HG03378 (cell line): ENCODE measurements around the gene ANKMY2.
"Not testable (repeated sequence)": the region's sequence is repeated elsewhere in the genome, so short reads cannot be mapped to it uniquely, and the experiment has no call there.

Experiments used
- ATAC-seq: cut with Tn5 transposase; IDR thresholded peaks from one replicate; pipeline ENCODE4 v1.9.1; 2021; ENCODE audit warnings: mild to moderate bottlenecking, moderate library complexity; ENCODE audit not compliant: unreplicated experiment

Gene ANKMY2

DNA sequence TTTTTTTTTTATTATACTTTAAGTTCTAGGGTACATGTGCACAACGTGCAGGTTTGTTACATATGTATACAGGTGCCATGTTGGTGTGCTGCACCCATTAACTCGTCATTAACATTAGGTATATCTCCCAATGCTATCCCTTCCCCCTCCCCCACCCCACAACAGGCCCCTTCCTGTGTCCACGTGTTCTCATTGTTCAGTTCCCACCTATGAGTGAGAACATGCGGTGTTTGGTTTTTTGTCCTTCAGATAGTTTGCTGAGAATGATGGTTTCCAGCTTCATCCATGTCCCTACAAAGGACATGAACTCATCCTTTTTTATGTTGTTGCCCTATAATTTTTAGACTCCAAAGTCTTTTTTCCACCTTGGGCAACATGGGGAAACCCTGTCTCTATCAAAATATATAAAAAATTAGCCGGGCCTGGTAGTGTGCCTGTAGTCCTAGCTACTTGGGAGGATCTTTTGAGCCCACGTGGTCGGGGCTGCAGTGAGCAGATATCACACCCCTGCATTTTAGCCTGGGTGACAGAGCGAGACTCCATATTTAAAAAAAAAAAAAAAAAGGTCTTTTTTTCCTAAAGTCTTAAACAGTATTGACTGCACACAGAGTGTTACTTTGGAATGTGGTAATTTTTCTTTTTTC lies 14.4 kb upstream of the ANKMY2 start:
- not testable (repeated sequence) for ATAC-seq

DNA sequence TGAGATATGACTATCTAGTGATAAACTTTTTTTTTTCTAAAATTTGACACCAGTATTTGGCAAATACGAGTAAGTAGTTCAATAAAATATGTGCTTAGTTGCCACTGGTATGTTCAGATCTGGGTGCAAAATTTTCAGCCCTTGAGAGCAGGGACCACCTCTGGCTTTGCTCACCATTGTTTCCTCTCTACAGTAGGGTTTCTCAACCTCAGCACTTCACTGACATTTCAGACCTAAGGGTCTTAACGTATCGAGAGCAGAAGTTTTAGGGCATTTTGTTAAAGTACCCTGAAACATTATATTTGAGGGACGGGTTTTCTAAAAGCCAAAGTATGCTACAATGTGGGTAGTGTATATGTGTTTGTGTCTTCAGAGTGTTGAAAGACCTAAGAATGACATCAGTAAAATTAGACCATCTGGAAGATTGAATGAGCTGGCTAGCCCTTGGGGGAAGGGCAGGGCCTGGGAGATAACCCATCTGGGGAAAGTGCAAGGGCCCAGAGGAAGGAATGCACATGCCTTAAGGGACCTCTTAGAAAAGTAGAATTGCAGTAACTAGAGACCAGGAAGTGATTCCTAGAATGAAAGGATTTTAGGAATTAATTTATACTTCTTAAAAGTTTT lies 12.2 kb upstream of the ANKMY2 start:
- no peak for ATAC-seq

DNA sequence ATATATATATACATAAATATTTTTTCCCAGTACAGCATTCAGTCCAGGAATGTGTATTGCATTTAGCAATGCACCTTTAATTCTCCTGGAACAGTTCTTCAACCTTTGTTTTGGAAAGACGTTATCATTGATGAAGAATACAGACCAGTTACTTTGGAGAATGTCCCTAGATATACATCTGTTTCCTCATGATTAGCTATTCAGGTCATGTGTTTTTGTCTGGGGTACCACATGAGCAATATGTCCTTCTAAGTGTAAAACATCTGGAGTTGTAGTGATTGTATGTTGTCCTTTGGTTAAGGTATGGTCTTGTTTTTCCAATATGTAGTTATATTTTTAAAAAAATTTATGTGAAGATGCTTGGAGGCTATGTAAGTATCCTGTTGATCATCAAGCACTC lies 10.6 kb upstream of the ANKMY2 start:
- ATAC-seq: no peak

DNA sequence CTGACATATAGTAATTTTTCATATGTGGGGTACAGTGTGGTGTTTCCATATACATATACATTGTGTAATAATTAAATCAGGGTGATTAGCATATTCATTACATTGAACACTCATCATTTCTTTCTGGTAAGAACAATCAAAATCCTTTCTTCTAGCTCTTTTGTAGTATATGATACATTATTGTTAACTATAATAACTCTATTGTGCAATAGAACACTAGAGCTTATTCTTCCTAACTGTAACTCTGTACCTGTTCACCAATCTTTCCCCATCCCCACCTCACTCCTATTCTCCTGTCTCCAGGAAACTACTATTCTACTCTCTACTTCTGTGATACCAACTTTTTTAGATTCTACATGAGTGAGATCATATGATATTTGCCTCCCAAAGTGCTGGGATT lies 9.8 kb upstream of the ANKMY2 start:
- no peak for ATAC-seq

DNA sequence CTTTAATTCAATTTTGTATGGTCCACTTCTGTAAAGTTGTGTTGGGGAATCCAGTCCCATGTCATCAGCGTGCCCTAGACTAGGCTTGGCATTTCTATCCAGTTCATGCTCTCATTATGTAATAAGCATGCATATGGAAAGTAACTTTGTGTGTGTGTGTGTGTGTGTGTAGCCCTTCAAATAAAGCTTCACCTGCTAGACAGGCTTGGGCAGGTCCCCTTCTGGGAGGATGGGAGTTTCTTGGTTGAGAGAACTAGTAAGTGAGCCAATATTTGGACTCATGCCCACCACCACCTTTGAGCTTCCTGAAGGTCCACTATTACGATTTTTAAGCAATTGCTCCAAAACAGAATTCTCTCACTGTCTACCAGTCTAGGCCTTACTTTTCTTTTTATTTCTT lies 7.3 kb upstream of the ANKMY2 start:
- ATAC-seq: no peak

DNA sequence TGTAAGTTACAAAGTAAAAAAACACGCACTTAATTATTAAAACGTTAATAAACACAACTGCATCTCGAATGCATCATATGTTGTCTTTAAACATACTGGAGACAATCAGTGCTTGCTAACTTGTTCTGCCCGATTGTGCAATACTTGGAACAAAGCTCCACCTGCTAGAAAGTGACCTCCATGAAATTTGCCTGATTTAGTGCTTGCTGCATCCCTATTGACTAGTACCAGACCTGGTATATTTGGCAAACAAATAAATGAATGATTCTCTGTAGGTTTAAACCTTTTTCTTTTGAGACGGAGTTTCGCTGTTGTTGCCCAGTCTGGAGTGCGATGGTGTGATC lies 6.7 kb upstream of the ANKMY2 start:
- no peak for ATAC-seq

DNA sequence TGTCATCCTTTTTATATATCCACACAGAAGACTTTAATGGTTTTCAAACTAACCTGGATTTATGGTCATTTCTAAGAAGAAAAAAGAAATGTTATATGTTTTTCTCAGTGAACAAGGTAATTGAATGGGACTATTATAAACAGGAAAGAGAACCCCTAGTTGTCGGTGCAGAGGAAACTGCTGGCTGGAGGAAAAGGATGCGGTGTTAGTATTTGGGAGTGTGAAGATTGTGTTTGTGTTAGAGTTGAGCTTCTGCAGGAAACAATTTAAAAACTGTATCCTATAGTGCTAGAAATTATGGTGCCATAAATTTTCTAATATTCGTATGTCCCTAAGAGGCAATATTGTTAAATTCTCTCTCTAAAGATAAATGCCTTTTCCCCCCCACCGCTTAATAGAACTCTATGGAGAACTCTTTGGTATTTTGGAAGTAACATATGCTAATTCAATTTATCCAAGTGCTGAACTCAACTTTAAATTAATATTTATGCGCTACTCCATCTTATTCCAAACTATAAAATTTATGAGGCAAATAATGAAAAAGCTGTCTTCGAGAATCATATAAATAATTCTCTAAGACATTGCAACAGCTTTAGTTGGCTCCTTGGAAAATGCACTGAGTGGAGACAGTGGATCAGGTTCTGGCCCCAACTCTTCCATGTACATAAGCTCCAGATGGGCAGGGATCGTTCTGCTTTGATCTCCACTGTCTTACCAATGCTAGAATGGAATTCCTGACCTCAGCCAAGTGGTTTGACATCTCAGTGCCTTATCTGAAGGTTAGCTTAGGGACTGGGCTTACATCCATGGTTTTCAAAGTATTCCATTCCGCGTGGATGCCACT lies 6.1 kb upstream of the ANKMY2 start:
- ATAC-seq: no peak

DNA sequence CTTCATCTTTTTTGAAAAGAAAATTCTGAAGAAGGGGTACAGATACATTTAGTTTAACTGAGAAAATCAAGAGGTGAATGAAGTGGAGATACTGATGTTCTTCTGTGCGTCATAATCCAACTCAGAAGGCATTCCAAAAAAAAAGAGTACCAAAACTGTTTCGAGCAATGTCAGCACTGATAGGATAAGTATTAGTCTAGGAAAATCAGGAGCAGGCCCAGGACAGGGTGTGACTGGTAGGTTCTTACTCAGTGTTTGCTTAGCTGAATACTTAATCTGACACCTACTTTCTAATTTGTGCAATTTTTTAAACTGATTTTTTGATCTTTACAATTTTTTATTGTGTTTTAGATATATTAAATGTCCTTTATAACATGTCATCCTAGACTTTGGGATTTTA lies 4.7 kb upstream of the ANKMY2 start:
- ATAC-seq: no peak

DNA sequence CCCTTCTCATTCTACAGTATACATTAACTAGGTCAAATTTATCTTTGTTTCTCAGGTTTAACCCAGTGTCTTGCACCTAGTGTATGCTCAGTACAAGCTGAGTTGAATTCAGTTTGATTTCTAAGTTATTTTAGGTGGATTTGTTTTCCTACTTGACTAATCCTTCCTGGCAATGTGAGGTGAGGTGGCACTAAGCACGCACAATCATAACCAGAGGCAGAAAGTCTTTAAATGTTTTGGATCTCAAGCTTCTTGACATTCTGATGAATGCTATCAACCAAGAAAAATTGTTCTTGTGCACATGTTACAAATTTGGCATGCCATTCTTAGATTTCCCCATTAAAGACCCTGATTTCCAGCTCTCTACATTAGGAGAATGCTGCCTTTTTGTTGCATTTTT lies 3.6 kb upstream of the ANKMY2 start:
- no peak for ATAC-seq

DNA sequence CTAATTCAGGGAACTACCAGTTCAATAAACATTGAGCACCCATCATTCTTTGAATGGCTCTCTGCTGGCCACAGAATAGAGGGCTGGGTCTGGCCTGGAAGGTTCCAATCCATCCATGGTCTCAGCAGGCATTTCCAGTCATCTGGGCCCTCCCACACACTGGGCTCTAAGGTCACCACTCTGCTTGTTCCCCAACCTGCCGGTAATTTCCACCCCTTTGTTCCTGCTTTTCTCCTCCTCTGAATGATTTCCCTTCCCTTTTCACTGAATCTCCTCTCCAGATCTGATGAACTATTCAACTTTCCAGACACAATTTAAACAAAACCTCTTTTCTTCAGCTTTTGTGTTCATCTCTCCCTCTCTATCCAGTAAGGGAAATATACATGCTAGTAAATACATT lies 3.0 kb upstream of the ANKMY2 start:
- ATAC-seq: no peak

DNA sequence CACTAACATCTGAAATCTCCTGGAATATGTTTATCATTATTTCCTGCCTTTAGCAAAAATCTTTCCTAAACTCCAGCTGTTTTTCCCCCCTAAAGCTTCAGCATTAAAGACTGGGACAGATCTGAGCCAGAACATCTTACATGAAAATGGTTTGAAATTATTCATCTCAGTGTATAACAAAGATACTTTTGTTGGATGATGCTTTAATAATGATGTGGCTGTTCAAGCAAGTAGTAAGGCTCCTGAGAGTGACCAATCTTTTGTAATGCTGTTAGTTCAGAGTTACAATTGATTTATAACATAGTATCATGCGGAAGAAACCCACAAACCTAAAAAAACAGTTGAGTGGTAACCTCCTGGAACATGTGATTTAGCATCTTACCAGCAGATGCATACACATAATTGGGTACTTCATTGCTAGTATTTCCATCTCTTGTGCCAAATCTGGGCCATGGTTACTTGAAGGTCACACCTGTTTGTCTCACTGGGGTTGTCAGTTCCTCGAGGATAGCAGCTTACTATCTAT lies 1.9 kb upstream of the ANKMY2 start:
- no peak for ATAC-seq

DNA sequence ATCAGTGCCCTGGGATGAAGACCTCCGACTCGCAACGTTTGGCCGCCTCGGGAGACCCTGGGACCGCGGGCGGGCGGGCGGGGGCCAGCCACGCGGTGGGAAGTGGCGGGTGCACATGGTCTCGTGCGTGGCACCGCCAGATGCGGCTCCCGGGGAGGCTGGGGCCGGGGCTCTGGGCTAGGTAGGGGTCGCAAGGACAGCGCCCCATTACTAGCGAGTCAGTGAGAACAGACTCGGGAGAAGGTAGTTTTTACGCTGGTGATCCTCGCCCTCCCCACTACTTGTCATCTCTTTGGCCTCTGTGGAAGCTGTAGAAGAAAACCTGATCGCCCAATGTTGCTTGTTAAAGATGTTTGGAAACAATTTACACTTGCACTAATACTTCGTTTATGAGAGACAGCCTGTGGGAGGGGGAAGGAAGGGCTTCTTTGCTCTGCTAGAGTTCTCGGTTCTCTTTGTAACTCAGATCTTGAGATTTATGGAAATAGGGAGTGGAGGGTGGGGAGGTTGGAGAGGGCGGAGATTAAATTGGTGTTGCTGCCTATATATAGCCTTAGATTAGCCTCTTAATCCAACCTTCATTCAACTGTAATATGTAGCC lies 1.0 kb upstream of the ANKMY2 start:
- ATAC-seq: no peak

DNA sequence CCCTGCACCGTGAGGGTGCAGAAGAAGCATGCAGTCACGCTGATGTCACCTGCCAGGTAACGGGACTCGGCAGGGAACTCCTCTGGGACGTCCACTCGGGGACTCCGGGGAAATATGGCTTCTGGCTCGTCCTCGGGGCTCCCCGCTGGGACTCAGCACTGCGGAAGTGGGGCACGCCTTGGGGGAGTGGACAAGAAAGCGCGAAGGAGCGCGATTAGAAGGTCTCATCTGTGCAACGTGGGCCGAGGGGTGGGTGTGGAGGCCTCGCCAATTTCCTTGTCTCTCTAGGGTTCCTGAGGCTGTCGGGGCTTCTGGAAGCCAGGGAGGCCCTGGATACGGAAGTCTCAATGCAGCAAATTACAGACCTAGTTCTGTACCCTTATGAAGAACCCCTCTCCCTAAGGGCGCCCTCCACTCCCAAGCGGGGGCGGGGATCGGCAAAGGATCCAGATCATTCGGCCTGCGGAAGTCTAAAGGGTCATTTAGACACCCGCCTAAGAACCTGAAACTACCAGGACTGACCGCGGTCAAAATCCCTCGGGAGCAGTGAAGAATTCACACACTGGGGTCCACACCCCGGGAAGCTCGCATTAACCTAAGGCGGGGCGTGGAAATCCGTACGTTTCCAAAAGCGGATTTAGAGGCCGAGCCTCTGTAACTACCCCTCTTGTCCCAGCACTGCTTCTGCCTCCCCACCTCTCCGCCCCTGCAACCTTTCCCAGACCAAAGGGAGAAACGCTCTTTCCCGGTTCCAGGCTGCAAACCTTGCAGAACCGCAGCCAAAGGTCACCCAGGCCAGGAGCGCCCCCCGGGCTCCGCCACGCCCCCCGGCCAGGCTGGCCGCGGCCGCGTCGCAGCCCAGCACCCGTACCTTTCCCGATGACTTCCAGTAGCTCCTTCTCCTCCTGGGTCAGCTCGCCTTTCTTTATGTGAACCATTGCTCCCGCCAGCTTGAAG lies 640 bp downstream of the ANKMY2 start:
- no peak for ATAC-seq

DNA sequence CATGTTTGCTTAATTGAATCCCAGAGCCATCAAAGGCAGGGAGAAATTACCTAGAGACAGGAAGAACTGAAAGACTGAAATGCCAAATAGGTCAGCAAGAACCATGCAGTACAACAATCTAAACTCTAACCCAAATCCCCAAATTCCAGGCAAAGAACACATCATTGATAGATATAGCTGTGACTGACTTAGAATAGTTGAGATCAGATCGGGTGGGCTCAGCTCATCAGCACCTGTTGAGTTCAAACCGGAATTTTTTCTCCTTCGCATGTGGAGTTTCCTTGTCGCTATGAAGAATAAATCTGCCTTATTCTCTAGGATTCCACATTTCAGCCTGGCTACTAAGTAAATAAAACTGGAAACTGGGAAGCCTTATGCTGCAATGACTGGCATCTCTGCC lies 1.4 kb downstream of the ANKMY2 start:
- ATAC-seq: no peak

DNA sequence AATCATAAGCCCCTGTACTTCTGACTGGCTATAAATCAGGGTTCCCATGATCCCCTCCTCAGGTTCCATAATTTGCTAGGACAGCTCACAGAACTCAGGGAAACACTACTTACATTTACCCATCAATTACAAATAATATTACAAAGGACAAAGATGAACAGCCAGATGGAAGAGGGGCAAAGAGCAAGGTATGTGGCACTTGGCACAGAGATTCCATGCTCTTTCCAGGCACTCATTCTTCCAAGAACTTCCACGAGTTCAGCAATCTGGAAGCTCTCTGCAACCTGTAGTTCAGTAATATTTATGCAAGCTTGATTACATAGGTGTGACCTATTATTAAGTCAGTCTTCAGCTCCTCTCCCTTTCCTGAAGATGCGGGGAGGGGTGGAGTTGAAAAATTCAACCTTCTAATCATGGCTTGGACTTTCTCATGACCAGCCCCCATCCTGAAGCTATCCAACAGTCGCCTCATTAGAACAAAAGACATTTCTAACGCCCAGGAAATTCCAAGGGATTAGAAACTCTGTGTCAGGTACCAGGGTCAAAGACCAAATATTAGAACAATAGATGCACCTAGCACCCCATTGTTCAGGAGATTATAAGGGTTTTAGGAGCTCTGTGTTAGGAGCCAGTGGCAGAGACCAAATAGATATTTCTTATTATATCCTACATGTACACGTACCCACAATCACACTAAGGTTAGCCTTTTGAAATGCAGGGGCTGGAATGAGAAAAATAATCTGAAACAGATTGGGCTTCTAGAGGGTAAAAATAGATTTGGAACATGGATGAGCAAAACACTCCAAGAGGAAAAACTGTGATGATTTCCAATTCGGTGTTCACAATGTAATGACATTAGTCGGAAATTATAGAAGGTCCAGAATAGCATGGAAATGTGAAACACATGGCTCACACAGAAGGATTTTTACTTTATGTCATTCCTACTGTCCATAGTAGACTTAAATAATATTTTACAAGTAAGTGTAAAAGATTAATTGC lies 7.0 kb downstream of the ANKMY2 start:
- ATAC-seq: no peak

DNA sequence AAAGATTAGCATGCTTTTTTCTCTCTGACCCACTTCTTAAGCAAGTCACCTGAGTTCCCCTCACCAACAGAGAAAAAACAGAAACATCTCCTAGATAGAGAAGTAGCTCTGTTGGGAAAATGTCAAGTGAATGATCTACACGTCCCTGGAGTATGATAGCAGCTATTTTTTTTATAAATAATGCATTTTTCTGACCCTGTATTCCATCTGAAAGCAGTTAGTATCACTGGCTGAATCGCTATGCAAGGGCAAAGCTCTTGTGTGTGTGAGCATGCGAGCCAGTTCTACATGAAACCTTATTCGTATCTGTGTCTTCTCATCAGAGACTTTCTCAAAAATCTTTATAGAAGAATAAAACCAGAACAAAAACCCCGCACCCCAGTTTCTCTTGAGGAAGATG lies 8.2 kb downstream of the ANKMY2 start:
- ATAC-seq: no peak

DNA sequence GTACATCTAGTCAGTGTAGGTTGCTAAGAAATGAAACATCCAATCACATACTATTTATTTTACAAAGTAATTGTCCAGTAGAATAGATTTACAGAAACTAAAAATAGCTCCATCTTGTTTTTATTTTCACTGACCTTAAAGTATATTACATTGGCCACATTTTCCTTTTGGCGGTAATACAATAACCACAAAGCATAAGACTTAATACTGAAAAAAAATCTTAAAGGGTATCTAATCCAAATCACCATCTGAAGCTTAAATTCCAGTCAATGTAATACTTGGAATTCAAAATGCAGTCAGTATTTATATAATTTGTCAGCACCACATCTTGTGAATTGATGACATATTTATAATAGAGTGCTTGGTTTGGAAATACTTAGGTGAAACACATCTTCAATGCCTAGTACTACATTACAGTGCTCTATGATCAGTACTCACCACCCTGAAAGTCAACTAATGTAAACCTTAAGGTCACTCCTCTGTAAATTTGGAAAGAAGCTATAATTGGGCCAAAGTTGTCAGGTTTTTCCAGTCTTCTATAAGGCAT lies 8.9 kb downstream of the ANKMY2 start:
- ATAC-seq: no peak

DNA sequence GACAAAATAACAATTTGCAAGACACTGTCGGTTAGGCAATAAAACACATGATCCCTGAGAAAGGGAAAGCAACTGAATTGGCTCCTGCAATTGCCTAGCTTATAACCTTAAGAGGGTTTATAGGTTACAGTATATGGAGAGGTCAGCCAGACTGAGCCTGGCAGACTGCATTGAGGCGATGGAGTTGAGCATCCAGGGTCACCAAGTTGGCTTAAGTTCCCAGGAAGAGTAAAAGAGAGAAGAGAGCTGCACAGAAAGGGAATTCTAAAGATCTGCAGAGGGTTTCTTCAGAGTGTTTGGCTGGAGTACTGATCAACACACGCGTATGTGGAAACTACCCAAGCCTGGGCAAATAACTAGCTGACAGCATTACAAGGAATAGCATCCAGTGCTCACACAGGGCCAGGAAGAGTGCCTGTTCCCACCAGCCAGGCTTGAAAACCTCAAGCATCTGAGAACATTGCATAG lies 11.2 kb downstream of the ANKMY2 start:
- ATAC-seq: no peak

DNA sequence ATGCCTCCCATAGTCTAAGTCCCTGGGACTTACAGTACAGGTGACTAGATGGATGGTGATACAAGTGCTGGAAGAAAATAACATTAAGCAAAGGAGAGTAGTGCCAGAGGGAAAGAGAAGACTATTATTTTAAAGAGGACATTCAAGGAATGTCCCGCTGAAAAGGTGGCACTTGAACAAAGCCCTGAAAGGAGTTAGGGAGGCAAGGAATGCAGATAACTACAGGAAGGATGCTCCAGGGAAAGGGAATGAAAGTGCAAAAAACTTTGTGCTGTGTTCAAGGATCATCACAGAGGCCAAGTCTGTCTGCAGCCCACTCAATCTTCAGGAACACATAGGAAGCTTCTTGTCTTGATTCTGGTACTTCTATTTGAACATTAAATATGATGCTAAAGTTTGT lies 14.9 kb downstream of the ANKMY2 start:
- no peak for ATAC-seq
